SH-SY5Y (cell line): ENCODE results near the gene SOX9.

Experiments used
- GATA2 ChIP-seq: IDR thresholded peaks from 2 replicates; pipeline ENCODE4 v1.6.1; 2011; ENCODE audit warnings: mild to moderate bottlenecking, low read depth, low read length
- GATA3 ChIP-seq: IDR thresholded peaks from 2 replicates; pipeline ENCODE4 v1.6.1; 2011; ENCODE audit warnings: low read depth, mild to moderate bottlenecking, low read length, moderate library complexity

DNA sequence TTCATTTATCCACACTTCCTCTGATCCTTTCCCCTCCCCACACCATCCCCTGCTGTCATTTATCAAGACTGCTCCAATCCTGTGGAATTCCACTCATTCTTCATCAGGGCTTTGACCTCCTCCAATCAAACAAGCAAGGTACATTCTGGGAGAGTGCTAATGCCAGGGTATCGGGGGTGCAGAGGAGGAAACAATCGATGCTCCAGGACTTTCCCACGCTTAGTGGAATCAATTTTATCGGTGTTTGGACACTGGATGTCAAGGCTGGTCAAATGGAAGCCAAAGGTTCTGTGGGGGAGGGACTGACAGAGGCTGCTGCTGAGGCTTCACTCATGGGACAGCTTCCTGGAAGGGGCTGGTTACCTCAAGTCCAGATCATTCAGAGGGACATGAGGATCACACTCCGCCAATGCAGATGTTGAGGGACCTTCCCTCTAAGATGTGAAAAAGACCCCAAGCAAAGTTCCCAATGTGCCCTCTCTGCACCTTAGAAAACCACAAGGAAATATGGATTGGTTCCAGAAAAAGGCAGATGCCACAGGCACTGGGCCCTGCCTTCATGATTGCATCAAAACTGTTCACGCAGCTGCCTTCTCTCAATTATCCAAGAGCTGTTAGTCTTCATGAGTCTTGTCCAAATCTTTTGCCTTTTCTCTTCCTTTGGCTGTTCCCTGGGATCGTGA lies 44.7 kb upstream of the SOX9 start:
- TF ChIP-seq GATA2 (no peak), GATA3 (no peak)
